ENCODE measurements around the gene SLC39A7.

SLC39A7 gene

GRCh38 chr6:33237741-33238140, 37.1 kb downstream of the SLC39A7 start:
- no peak overlapping the region for H3K4me3 ChIP-seq (replicated peaks in 1 of 2; ENCODE audit: low read depth in 2 of 2, low read length in 2 of 2)
- DNase-seq (ENCODE audit: low read depth in 2 of 2) = no peak
- TF ChIP-seq CTCF (IDR thresholded peaks at IDR 0.05; ENCODE audit: low read depth, low read length) = no peak

- DNase-seq (ENCODE audit: low read depth in 2 of 2) = no peak
- H3K4me3 ChIP-seq (replicated peaks in 1 of 2; ENCODE audit: low read depth in 2 of 2, low read length in 2 of 2) = no peak overlapping the region
- no peak for TF ChIP-seq CTCF (IDR thresholded peaks at IDR 0.05; ENCODE audit: low read depth, low read length)
These were observed 41.3 kb downstream of the SLC39A7 start for GRCh38 chr6:33241968-33242367.

- no peak overlapping the region for H3K4me3 ChIP-seq (replicated peaks in 1 of 2; ENCODE audit: low read depth in 2 of 2, low read length in 2 of 2)
- DNase-seq (ENCODE audit: low read depth in 2 of 2) = no peak
- no peak for TF ChIP-seq CTCF (IDR thresholded peaks at IDR 0.05; ENCODE audit: low read depth, low read length)
These were observed 42.8 kb downstream of the SLC39A7 start for GRCh38 chr6:33243476-33243875.

- peak; percentile 90 for DNase-seq (ENCODE audit: low read depth in 2 of 2)
- H3K4me3 ChIP-seq (replicated peaks in 1 of 2; ENCODE audit: low read depth in 2 of 2, low read length in 2 of 2) = peak overlapping the region; percentile 49 to 57
- TF ChIP-seq CTCF (IDR thresholded peaks at IDR 0.05; ENCODE audit: low read depth, low read length) = peak; percentile 93
These were observed 47.4 kb downstream of the SLC39A7 start for GRCh38 chr6:33247977-33248642.

GRCh38 chr6:33248643-33248931, 47.9 kb downstream of the SLC39A7 start:
- TF ChIP-seq CTCF (IDR thresholded peaks at IDR 0.05; ENCODE audit: low read depth, low read length) = no peak
- peak overlapping the region; percentile 49 to 57 for H3K4me3 ChIP-seq (replicated peaks in 1 of 2; ENCODE audit: low read depth in 2 of 2, low read length in 2 of 2)
- peak; percentile 64 to 72 for DNase-seq (ENCODE audit: low read depth in 2 of 2)

GRCh38 chr6:33248932-33249731, 48.5 kb downstream of the SLC39A7 start:
- peak; percentile 100 for DNase-seq (ENCODE audit: low read depth in 2 of 2)
- peak overlapping the region; percentile 57 to 72 for H3K4me3 ChIP-seq (replicated peaks in 1 of 2; ENCODE audit: low read depth in 2 of 2, low read length in 2 of 2)
- no peak for TF ChIP-seq CTCF (IDR thresholded peaks at IDR 0.05; ENCODE audit: low read depth, low read length)
